ENCODE measurements around the gene PTGIS.

Gene PTGIS

DNA sequence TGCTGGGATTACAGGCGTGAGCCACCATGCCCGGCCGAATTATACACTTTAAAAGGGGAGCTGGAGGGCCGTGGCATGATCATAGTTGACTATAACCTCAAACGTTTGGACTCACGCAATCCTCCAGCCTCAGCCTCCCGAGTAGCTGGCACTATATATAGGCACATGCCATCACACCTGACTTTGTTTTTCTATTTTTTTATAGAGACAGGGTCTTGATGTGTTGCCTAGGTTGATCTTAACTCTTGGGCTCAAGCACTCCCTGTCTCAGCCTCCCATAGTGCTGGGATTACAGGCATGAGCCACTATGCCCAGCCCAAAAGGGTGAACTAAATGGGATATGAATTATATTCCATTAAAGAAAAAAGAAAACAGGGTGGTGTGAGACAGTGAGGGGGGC is 7.8 kb downstream of the PTGIS start:
- no peak for DNase-seq (ENCODE audit: low read depth)

DNA sequence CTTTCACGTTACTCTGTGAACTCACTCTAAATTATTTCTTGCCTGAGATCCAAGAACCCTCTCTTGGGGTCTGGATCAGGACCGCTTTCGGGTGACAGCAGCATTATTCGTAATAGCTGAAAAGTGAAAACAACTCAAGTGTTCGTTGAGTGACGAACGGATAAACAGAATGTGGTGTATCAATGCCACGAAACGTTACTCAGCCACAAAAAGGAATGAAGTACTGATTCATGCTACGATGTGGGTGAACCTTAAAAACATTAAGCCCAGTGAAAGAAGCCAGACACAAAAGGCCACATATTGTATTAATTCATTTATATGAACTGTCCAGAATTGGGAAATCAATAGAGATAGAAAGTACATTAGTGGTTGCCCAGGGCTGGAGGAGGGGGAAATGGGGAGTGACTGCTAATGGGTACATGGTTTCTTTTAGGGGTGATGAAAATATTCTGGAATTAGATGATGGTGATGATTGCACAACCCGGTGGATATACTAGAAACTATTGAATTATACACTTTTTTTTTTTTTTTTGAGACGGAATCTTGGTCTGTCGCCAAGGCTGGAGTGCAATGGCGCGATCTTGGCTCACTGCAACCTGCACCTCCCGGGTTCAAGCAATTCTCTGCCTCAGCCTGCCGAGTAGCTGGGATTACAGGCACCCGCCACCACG is 8.4 kb downstream of the PTGIS start:
- DNase-seq (ENCODE audit: low read depth): peak; percentile 95

DNA sequence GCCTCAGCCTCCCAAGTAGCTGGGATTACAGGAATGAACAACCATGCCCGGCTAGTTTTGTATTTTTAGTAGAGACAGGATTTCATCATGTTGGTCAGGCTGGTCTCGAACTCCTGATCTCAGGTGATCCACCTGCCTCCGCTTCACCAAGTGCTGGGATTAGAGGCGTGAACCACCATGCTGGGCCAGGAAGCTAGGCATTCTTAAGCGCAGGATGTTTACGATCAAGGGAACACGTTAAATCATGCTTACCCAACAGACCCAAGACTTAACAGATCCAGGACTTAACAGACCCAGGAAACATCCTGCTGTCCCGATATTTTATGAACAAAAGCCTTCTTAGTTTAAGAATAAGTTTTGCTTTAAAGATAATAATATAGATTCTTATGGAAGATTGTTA is 9.1 kb downstream of the PTGIS start:
- DNase-seq (ENCODE audit: low read depth): peak; percentile 83

DNA sequence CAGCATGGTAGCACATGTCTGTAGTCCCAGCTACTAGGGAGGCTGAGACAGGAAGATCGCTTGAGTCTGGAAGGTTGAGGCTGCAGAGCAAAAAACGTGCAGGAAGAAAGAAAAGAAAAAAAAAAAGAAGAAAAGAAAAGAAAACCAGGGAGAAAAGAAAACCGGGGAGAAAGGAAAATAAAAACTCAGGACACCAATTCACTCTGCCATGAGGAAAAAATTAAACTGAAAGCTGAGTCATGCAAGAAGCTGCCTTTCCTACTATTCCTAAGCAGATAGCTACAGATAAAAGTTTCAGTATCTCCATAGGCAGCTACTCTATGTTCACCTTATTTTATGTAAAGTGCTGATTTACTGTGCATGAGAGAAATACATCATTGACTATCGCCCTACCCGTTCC is 10.5 kb downstream of the PTGIS start:
- DNase-seq (ENCODE audit: low read depth): peak; percentile 42

DNA sequence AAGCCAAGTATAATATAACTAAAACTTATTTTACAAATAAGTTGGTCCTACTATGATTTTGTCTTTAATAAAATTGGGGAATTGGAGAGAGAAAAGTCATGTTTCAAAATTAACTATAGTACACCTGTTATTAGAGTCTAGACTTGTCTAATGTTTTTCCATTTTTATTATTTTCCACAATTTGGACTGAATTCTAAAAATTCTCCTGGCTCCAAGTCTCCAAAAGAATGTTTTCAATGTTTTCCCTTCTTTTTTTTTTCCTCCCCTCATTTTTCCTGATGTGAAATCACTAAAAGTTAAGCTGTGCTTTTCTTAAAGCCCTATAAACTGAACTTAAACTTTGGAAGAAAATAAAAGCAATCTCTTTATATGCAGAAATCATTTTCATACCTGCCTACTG is 11.3 kb downstream of the PTGIS start:
- no peak for DNase-seq (ENCODE audit: low read depth)

DNA sequence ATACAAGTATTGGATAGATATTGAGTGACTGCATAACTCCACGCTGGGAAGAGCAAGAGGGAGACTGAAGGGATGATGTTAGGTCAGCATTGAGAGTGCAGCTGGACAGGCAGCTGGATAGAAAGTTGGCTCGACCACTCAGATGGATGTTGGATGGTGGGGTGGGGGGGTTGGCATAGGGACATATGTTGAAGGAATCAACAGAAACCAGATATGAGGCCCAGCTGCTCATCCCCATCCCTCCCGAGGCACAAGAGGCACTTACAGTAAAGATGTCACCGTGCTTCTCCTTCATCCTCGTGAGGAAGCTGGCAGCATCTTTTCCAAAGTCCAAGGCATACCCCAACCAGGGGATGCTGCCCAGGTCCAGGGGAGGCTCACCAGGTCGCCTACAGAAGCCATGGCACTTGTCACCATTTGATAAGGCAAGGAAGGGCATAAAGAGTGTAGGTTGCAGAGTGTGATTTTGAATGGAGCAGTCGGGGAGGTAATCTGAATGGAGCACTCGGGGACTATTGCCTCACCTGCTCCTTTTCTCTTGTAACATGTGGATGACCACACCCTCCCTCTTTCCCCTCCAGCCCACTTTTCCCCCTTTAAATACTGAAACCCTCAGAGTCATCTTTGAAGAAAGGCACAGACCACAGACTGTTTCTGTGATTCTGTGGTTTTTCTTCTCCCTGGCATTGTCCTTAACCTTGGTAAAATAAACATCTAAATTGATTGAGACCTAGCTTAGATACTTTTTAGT is 18.0 kb downstream of the PTGIS start:
- DNase-seq (ENCODE audit: low read depth): no peak

DNA sequence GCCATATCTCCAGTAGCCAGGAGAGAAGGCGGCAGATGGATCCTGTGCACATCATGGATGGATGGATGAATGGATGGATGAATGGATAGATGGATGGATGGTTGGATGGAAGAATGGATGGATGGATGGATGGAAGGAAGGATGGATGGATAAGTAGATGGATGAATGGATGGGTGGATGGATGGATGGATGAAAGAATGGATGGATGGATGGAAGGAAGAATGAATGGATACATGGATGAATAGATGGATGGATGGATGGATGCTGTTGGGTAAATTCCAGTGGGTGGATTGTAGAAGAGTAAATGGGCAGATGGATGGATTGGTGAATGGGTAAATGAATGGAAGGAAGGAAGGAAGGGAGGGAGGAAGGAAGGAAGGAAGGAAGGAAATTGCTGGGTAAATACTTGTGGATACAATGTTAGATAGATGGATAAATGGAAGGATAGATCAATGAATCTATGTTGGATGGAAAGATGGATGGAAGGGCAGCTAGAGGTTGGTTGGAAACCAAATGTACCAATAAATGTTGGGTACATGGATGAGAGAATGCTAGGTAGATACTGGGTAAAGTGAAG is 19.5 kb downstream of the PTGIS start:
- DNase-seq (ENCODE audit: low read depth): no peak

DNA sequence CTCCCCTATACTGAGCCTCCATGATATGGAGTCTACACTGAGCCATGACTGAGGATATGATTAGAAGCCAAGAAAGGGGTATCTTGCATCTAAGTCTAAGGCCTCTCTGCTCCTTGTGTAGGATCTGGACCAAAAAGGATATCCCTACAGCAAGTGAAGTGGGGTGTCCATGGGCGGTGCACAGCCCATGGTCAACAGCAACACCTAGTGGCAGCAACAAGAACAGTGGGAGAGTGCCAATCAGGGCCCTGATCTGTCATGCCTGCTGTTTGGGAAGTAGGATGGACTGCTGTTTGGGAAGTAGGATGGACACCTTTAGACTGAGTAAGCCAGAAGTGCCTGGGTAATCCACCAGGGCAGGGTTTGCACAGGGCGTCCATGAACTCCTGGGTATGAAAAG is 22.4 kb downstream of the PTGIS start:
- DNase-seq (ENCODE audit: low read depth): no peak

DNA sequence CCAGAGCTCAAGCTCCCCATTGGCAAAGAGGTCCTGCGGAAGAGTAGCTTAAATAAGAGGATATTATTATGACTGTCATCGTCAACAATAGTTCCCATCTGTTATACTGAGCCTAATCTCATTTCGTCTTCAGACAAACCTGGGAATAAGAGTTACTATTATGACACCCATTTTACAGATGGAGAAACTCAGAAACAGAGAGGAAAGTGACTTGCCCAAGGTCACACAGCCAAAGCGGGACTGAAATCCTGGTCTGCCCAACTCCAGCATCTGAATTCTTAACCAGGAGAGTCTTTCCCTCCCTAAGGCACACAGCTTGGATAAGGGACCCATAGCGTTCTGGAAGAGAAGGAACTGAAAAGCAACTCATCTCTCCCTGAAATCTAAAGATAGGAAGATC is 23.4 kb downstream of the PTGIS start:
- DNase-seq (ENCODE audit: low read depth): no peak

DNA sequence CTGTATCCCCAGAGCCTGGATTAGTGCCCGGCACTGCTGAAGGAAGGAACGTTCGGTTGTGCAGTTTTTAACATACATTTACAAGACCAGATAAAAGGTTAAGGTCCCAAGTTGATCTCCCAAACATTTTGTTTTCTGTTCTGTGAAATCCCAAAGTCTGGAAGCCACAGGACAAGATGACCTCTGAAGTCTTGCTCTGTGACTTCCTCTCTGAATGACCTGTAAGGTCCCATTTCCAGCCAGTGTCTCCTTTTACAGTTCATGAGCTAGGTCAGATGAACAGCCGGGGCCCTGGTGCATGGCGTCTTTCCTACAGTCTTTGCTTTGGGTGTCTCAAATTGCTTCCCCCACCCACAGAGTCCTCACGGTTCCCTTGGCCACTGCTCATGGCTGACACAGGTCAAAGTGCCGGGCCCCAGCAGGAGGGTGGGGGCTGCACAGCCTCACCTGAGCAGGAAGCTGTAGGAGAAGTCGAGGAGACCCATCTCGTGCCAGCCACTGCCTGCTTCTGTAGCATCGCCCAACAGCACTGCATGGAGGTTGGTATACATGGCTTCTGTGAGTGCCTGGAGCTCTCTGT is 24.0 kb downstream of the PTGIS start:
- DNase-seq (ENCODE audit: low read depth): no peak

DNA sequence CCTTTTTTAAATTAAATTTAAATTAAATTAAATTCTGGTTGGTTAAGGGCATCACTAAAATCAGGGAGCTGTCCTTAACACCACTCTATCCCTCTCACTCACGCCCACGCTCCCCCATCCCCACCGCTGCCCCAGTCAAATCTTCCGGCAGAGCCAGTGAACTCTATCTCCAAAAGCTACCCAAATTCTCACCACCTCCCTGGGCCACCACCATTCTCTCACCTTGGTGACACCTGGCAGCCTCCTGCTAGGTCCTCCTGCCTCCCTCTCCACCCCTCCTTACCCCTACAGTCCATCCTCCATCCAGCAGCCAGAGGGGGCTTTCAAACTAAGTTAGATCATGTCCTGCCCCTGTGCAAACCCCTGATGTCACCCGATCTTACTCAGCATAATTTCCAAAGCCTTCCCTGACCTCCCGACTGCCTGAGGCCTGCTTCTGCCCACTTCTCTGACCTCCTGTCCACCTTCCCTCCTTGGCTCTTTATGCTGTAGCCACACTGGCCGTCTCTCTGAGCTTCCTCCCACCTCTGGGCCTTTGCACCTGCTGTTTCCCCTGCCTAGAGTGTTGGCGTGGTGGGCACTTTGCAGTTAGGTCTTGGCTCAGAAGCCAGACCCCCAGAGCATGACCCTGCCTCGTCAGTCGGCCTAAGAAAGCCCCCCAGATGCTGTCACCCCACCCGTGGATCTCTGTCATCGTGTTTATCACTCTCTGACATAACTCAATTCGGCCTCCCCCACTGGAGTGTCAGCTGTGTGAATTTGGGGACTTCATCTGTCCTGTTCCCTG is 24.7 kb downstream of the PTGIS start:
- DNase-seq (ENCODE audit: low read depth): no peak

DNA sequence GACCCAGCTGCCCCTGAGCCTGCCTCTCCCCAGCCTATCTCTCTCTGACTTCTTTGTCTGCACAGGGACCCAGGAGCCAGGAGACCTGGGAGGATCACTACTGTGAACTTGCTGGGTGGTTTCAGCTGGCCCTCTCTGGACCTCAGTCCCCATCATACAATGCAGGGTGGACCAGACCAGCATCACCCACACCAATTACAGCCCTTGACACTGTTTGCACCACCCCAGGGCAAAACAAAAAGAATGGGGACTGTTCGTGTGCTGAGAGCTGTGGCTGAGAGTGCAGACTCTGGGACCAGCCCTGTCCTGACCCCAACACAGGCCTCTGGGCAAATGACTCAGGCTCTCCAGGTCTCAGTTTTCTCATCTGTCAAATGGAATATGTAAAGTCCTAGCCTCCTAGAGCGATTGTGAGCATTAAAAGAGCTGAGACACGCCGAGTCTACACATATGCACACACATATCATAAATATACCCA is 25.4 kb downstream of the PTGIS start:
- no peak for DNase-seq (ENCODE audit: low read depth)

DNA sequence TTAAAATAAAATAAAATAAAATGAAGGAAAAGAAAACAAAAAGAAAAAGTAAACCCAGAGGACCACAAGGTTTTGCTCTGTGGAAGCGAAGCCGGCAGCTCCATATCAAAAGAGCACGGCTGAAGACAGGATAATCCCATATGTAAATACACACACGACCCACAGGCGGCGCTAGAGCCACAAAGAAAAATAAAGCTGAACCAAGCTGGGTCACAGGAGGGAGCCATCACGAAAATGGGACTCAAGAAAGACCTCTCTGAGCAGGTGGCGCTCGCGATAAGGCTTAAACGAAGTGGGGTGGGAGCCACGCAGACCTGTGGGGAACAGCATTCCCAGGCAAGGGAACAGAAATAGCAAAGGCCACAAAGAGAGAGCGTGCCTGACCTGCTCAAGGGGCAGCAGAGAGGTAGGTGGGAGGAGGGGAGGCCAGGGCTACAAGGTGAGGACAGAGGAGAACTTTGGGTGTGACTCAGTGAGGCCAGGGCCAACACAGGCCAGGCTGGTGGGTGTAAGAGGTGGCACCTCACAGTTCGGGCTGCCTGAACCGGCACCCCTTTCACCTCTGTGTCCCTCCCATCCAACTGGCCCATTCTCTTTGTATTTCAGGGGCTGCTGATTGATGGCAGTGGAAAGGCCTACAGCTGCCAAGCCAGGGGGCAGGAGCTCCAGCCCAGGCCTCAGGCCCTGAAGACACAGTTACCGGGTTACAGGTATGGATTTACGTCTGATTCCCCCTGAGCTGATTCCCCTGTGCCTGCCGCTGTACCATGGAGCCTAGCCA is 26.0 kb downstream of the PTGIS start:
- peak; percentile 52 for DNase-seq (ENCODE audit: low read depth)

DNA sequence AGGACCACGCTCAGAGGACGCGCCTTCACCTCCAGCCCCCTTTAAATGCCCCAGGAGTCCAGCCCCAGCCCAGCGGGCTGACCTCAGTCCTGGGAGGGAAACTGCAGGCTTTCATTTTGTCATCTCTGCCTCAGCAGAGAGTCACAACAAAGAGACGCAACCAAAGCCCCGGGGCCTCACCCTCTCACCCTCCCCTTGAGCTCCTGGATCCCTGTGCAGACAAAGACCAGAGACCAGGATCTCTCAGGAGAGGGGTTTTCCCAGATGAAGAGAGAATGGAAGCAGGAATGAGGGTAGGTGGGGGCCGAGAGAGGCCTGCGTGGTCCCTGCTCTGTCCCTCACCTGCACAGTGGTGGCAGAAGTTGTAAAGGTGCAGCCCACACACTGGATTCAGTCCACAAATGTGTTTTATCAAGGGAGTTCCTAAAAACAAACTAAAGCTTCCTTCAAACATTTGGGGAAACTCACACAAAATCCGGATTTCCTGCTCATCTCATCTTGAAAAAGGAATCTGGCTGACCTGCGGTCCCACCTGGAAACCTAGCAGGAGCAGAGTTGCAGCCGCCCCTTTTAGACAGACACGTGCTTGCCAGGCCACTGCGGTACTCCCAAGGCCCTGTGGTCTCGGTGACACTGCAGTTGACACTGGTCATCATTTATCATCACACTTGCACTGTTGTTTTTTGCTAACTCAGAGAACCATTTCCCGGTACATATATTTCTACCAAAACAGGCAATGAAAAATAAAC is 27.1 kb downstream of the PTGIS start:
- DNase-seq (ENCODE audit: low read depth): no peak

DNA sequence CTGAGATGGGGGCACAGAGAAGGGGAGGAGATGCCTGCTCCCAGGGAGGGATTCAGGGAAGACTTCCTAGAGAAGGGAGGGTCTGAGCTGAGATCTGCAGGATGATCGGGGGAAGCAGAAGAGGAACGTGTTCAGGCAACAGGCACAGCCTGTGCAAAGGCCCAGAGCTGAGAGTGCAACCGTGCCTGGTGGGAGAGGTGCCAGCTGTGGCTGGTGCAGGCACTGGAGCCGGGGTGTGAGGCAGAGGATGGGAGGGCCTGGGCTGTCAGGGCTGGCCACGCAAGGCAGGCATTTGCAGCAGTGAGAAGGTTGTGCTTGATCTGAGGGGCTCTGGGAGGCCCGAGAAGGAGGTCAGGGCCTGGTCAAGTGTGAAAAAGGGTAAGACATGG is 27.7 kb downstream of the PTGIS start:
- no peak for DNase-seq (ENCODE audit: low read depth)

DNA sequence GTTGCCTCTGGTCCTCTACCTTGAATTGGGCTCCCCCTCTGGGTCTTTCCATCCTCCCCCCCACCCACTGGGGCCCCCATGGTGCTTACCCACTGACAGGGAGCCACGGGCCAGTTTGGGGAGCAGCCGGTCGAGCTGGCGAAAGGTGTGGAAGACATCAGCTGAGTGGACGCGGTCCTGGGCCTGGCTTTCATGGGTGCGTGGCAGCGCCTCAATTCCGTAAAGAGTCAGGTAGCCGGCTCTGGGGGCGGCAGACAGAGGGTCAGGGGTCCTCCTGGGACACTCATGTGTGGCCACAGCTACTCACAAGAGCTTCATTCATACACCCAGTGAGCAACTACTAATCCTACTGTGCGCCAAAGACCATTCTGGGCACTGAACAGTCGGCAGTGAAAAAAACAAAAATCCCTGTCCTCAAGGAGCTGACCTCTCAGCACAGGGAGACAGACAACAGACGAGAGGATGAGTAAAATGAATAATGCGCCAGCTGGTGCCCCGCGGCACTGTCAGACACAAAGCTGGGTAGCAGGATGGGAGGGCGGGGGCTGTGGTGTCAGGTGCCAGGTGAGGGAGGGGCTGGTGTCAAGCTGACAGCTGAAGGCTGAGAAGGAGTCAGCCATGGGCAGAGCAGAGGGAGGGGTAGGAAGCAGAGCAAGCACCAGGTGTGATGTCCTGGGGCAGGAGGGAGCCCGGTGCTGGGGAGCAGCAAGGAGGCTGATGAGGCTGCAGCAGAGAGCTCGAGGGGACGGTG is 28.3 kb downstream of the PTGIS start:
- no peak for DNase-seq (ENCODE audit: low read depth)

DNA sequence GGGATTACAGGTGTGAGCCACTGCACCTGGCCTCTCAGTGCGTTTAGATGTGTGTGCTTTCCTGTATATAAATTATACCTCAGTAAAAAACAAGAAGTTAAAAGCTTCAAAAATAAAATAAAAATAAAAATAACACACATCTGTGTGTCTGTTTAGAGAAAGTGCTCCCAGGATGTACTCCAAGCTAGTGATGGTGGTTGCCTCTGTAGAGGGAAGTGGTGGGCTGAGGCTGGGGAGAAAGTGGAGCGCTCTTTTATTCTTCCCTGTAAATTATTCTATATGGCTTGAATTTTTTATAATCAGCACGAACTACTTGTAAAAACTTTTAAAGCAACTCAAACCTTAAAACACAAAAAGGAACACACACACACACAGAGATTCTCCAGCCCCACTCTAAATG is 29.0 kb downstream of the PTGIS start:
- DNase-seq (ENCODE audit: low read depth): no peak

DNA sequence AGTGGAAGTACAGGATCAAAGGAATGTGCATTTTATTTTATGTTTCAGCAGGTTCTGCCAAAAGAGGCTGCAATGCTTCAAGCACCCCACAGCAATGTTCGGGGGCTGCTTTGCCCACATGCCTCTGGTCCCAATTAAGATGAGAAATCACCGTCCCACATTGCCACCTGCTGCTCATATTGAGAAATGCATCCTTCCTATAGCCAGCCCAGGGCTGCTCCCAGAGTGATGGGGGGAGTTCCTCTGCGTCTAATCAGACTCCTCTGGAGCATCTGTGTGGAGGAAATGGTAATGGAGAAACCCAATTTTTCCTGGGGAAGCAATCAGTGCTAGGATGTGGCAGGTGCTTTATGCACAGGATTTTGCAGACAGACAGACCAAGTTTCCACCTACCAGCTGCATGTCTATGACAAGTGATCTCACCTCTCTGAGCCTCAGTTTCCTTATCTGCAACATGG is 33.7 kb downstream of the PTGIS start:
- DNase-seq (ENCODE audit: low read depth): peak; percentile 51

DNA sequence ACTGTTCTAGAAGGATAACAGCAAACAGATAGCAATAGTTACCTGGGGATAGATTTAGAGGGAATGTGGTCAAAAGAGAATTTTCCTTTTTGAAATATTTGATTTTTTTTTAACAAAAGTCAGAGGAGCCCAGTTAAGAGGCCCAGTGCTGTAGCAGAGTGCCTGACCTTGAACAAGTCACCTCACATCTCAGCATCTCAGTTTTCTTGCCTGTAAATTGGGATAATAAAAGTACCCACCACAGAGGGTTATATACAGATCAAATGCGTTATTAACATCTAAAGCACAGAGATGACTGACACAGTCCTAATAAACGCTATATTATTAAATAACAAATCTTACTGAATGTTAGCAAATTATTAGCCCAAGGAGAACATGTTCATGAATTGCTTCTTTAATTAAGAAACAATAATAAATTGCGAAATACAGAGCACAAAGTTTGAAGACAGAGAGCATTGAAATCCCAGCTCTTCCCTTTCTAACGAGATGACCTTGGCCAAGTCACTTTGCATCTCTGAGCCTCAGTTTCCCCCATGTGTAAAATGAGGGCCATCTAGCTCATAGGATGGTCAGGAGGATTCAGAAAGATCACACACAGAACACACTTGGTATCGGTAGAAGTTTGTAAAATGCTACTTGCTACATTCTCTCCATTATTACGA is 35.5 kb downstream of the PTGIS start:
- DNase-seq (ENCODE audit: low read depth): no peak

Data from amniotic epithelial cell (primary cell).